Endodermal cell (in vitro differentiated cells): ENCODE results near the gene FXYD6. TPM values are rescaled to one million over a fixed set of nuclear protein-coding genes. Genes with fewer than 3 reads are reported as not detected.

Experiments used
- DNase-seq: peaks from one replicate; pipeline ENCODE4 v3.0.0-alpha.2; 2017
- H3K27ac ChIP-seq: 2 replicates; pipeline ENCODE4 v1.5.1; 2013; ENCODE audit warnings: mild to moderate bottlenecking, low read depth, low read length, moderate library complexity
- H3K27me3 ChIP-seq: 2 replicates; pipeline ENCODE4 v1.6.1; 2013; ENCODE audit warnings: mild to moderate bottlenecking, low read length, moderate library complexity; ENCODE audit not compliant: insufficient read depth, control insufficient read depth, poor library complexity, severe bottlenecking
- H3K36me3 ChIP-seq: 2 replicates; pipeline ENCODE4 v1.7.0; 2013; ENCODE audit warnings: mild to moderate bottlenecking, low read length, moderate library complexity; ENCODE audit not compliant: control insufficient read depth, insufficient read depth
- H3K4me1 ChIP-seq: one replicate; pipeline ENCODE4 v1.7.0; 2013; ENCODE audit warnings: low read length; ENCODE audit not compliant: control insufficient read depth, insufficient read depth
- H3K4me3 ChIP-seq: 2 replicates; pipeline ENCODE4 v1.5.1; 2013; ENCODE audit warnings: mild to moderate bottlenecking, low read length, moderate library complexity
- H3K9ac ChIP-seq: 2 replicates; pipeline ENCODE4 v1.6.1; 2013; ENCODE audit warnings: mild to moderate bottlenecking, low read length, moderate library complexity; ENCODE audit not compliant: poor library complexity, severe bottlenecking; ENCODE audit errors: extremely low read depth
- H3K9me3 ChIP-seq: 2 replicates; pipeline ENCODE4 v1.6.1; 2013; ENCODE audit warnings: mild to moderate bottlenecking, low read length, moderate library complexity; ENCODE audit not compliant: control insufficient read depth
- H3K27ac Mint-ChIP-seq: 2 replicates; pipeline ENCODE4 v1.8.0; 2020; ENCODE audit warnings: mixed read lengths
- H3K27me3 Mint-ChIP-seq: 2 replicates; pipeline ENCODE4 v1.8.0; 2021; ENCODE audit warnings: mild to moderate bottlenecking, mixed read lengths; ENCODE audit not compliant: insufficient read depth
- H3K36me3 Mint-ChIP-seq: 2 replicates; pipeline ENCODE4 v1.8.0; 2020; ENCODE audit warnings: low read depth, mixed read lengths
- H3K4me1 Mint-ChIP-seq: 2 replicates; pipeline ENCODE4 v1.8.0; 2020; ENCODE audit warnings: mixed read lengths
- H3K4me3 Mint-ChIP-seq: 2 replicates; pipeline ENCODE4 v1.8.0; 2020; ENCODE audit warnings: mild to moderate bottlenecking, moderate library complexity, mixed read lengths
- H3K9me3 Mint-ChIP-seq: 2 replicates; pipeline ENCODE4 v1.8.0; 2020; ENCODE audit warnings: mild to moderate bottlenecking, mixed read lengths
- WGBS, 2 experiments: methylation state at CpG; one replicate each; pipeline versions ENCODE4 v1.1.5 to v1.1.7; 2013; ENCODE audit warnings: missing lambda C conversion rate in 2 of 2, mixed read lengths in 1 of 2; ENCODE audit not compliant: insufficient coverage in 1 of 2, insufficient read length in 1 of 2; 5-methylcytosine and 5-hydroxymethylcytosine counted together
- total RNA-seq, 2 donors: library from RNA; stranded (reverse); fragmentation: NEBNext Ultra II Directional in 1 of 2; extraction: Animal tissue kit (Norgen Biotek cat#: 25700) in 1 of 2; gene quantifications; 2 replicates in 1 of 2; 3 replicates in 1 of 2; pipeline ENCODE4 v1.2.1, GENCODE V29; 2021
- TF ChIP-seq, protein P1 (sequence below): fragments of 200-600 bp; sonication (generic); conservative IDR thresholded peaks from 2 replicates; pipeline ENCODE4 v1.5.0; 2021; ENCODE audit warnings: antibody characterized with exemption, mild to moderate bottlenecking

Gene FXYD6
- total RNA-seq, 2 donors from 2014 or later, result 54.1 to 61.8 TPM

DNA sequence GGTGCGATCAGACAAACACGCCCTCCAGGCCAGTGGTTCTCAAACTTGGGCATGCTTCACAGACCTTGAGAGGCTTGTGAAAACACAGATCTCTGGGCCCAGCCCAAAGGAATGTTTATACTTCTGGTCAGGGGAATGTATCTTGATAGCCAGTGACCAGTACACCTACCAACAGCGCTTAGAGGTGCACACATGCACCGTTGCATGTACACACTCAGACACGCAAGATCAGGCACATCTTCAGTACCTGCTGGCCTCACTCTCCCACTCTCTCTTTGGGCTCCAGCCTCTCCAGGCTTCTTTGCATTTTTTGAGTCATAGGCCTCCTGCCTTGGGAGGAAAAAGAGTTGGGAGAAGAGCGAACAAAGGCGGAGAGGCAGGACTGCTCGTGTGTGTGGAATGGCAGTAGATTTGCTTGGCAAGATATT lies 11.7 kb upstream of the FXYD6 start:
- Histone ChIP-seq H3K27me3 (no peaks in the 10 kb centered on the region), H3K4me1 (peaks cover 3% of the 10 kb centered on the region), H3K9me3 (no peaks in the 10 kb centered on the region), H3K27ac (no peak overlapping the region), H3K36me3 (no peaks in the 10 kb centered on the region), H3K9ac (no peak overlapping the region), H3K4me3 (no peak overlapping the region)
- Mint-ChIP-seq H3K9me3 (no peaks in the 10 kb centered on the region), H3K36me3 (no peaks in the 10 kb centered on the region), H3K4me3 (no peak overlapping the region), H3K27ac (no peak overlapping the region), H3K27me3 (peaks cover 2% of the 10 kb centered on the region), H3K4me1 (peaks cover 33% of the 10 kb centered on the region)
- 91 to 92% methylated on average over 6 to 8 of the region's 8 CpGs for WGBS, 2 experiments
- TF ChIP-seq, protein P1, sequence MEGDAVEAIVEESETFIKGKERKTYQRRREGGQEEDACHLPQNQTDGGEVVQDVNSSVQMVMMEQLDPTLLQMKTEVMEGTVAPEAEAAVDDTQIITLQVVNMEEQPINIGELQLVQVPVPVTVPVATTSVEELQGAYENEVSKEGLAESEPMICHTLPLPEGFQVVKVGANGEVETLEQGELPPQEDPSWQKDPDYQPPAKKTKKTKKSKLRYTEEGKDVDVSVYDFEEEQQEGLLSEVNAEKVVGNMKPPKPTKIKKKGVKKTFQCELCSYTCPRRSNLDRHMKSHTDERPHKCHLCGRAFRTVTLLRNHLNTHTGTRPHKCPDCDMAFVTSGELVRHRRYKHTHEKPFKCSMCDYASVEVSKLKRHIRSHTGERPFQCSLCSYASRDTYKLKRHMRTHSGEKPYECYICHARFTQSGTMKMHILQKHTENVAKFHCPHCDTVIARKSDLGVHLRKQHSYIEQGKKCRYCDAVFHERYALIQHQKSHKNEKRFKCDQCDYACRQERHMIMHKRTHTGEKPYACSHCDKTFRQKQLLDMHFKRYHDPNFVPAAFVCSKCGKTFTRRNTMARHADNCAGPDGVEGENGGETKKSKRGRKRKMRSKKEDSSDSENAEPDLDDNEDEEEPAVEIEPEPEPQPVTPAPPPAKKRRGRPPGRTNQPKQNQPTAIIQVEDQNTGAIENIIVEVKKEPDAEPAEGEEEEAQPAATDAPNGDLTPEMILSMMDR, result no peak
- peak; percentile 50 for DNase-seq

DNA sequence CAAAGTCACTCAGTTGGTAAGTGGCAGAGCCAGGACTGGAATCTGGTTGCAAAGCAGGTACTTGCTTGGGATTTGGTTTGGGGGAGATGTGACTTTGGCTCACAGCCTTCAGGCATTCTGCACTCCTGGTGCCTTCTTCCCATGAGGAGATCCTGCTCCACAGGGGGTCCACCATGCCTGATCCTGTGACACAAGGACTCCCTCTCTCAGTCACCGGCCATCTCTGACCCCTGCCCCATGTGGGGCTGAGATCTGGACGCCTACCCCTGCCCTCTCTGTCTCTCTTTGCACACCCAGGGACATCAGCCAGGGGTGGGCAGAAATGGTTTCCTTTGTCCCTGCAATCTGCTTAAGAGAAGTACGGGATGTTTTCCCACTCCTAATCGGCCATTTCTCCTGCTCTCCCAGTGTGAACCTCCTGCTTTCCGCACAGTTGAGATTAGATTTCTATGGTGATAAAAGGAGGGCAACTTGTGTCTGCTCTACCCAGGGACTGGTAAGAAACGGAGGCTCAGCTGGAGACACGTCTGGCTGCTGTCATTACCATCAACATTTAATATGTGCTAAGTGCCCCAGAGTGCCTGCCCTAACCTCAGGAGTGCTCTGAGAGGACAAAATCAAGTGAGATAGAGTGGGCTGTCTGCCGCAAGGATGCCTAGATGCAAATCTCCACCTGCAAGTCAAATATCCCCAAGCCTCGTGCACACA lies 11.1 kb upstream of the FXYD6 start:
- Mint-ChIP-seq H3K4me1 (peaks cover 39% of the 10 kb centered on the region), H3K27ac (peak overlapping the region; percentile 74), H3K36me3 (no peaks in the 10 kb centered on the region), H3K27me3 (no peaks in the 10 kb centered on the region), H3K9me3 (no peaks in the 10 kb centered on the region), H3K4me3 (no peak overlapping the region)
- Histone ChIP-seq H3K4me3 (no peak overlapping the region), H3K36me3 (no peaks in the 10 kb centered on the region), H3K4me1 (peaks cover 7% of the 10 kb centered on the region), H3K27me3 (no peaks in the 10 kb centered on the region), H3K9me3 (no peaks in the 10 kb centered on the region), H3K27ac (no peak overlapping the region), H3K9ac (no peak overlapping the region)
- TF ChIP-seq, protein P1, result no peak
- WGBS, 2 experiments, result 74 to 76% methylated on average over 4 to 9 of the region's 9 CpGs
- peak; percentile 65 for DNase-seq

DNA sequence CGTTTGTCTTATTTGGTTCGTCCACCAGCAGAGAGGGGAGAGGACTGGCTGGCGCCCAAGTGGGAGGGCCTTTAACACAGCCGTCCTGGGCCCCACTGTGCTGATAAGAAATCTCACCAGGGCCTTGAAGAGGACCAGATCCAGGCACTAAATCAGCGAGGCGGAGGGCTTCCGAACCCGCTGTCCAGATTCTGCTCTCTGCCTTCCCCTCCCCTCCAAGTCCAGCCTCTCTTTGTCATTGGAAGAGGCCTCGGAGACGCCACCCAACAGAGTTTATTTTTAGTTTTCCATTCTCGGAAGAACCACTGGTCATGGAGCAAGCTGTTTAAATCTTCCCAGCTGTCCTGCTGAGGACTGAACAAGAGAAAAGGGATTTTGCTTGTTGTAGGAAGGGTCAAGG lies 9.3 kb upstream of the FXYD6 start:
- Mint-ChIP-seq H3K27ac (no peak overlapping the region), H3K36me3 (no peaks in the 10 kb centered on the region), H3K4me3 (no peak overlapping the region), H3K4me1 (peaks cover 49% of the 10 kb centered on the region), H3K9me3 (no peaks in the 10 kb centered on the region), H3K27me3 (peaks cover 5% of the 10 kb centered on the region)
- peak; percentile 35 for DNase-seq
- TF ChIP-seq, protein P1, result no peak
- peaks cover 14% of the 10 kb centered on the region for H3K4me1 ChIP-seq
- no peak overlapping the region for H3K4me3 ChIP-seq
- no peak overlapping the region for H3K27ac ChIP-seq
- H3K9me3 ChIP-seq, result no peaks in the 10 kb centered on the region
- no peak overlapping the region for H3K9ac ChIP-seq
- no peaks in the 10 kb centered on the region for H3K27me3 ChIP-seq
- no peaks in the 10 kb centered on the region for H3K36me3 ChIP-seq
- WGBS, 2 experiments, result 88 to 92% methylated on average over 5 to 11 of the region's 11 CpGs
